ENCODE results near the gene HAP1.
"Not testable (repeated sequence)": the region's sequence is repeated elsewhere in the genome, so short reads cannot be mapped to it uniquely, and the experiment has no call there.

HAP1 gene, protein sequence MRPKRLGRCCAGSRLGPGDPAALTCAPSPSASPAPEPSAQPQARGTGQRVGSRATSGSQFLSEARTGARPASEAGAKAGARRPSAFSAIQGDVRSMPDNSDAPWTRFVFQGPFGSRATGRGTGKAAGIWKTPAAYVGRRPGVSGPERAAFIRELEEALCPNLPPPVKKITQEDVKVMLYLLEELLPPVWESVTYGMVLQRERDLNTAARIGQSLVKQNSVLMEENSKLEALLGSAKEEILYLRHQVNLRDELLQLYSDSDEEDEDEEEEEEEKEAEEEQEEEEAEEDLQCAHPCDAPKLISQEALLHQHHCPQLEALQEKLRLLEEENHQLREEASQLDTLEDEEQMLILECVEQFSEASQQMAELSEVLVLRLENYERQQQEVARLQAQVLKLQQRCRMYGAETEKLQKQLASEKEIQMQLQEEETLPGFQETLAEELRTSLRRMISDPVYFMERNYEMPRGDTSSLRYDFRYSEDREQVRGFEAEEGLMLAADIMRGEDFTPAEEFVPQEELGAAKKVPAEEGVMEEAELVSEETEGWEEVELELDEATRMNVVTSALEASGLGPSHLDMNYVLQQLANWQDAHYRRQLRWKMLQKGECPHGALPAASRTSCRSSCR

DNA sequence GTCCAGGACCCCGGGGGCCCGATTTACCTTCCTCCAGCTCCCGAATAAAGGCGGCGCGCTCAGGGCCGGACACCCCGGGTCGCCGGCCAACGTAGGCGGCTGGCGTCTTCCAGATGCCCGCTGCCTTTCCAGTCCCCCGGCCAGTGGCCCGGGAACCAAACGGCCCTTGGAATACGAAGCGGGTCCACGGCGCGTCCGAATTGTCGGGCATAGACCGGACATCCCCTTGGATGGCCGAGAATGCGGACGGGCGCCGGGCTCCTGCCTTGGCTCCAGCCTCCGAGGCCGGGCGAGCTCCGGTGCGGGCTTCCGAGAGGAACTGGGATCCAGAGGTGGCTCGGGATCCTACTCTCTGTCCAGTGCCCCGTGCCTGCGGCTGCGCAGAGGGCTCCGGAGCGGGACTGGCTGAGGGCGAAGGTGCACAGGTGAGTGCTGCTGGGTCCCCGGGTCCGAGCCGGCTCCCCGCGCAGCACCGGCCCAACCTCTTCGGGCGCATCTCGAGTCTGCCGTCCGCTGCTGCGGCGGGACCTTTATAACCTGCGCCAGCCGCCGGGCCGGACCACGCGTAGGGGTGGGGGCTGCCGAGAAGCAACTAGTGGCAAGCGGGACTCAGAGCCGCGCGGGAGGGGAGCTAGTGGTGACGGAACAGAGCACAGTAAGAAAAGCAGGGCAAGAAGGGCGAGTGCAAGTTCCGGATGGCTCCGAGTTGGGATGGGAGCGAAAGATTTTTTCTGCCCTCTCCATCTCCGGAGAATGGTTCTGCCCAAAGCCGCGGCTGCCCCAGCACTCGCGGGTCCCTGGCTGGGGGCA, at the start of gene HAP1:
Gene HAP1, minus strand, starts transcription at position 505 of the 810 bp plus-strand sequence. Its CDS starts 9 bp downstream, at position 496.
- no peak for TF ChIP-seq ZNF274 (IDR thresholded peaks at IDR 0.05; ENCODE audit: low read depth, low read length)
- H3K4me3 ChIP-seq (ENCODE audit: low read length): 0 out of 2 replicates have a peak within 1 kb of the TSS, but pooled peaks have one; percentile 13

DNA sequence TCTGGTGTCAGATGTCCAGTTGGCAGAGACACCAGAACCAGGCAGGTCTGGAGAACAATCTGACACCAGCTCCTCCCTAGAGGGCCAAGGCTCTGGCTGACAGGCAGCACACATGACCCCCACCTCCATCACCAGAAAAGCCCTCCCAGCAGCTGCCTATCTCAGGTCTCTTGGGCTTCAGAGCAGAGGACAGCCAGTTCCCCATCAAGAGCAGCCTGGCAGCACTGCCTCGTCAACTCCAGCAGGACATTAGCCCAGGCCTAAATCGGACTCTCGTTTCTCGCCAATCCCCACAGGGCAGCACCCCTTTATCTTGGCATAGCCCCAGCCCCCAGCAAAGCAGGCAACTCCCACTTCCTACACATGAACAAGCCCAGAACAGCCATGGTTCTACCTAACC, 47.7 kb upstream of the HAP1 start:
- no peak overlapping the region for H3K4me3 ChIP-seq (ENCODE audit: low read length)
- no peak for TF ChIP-seq ZNF274 (IDR thresholded peaks at IDR 0.05; ENCODE audit: low read depth, low read length)

DNA sequence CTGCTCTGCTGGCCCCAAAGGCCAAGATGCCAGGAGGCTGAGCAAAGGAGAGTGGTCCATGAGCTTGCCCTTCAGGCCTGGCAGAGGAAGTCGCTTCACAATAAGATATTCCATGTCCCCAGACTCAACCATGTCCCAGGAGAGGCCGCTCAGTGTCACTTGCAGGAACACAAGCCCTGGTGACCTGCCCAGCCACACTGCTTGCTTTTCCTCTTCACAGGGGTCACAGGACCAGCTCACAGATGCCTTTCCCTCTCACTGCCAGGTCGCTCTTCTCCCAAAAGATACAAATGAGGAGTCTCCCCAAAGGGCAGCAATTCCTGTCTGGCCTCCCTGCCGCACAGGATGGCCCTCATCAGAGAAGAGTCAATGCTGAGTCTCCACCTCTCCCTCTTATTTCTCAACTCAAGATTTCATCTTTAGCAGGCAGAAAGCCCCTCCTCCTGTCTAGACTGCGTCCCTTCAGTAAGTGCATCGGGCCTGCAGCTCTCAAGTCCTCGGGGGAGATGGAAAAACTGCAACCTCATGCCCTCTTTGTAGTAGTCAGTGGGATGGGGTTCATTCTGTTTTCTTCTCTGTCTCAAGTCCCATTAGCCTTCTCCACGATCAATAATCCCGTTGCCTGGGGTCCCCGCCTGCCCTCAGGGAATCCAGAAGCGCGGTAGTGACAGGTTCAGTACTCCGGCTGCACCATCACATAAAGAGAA, 47.1 kb upstream of the HAP1 start:
- H3K4me3 ChIP-seq (ENCODE audit: low read length): no peak overlapping the region
- no peak for TF ChIP-seq ZNF274 (IDR thresholded peaks at IDR 0.05; ENCODE audit: low read depth, low read length)

DNA sequence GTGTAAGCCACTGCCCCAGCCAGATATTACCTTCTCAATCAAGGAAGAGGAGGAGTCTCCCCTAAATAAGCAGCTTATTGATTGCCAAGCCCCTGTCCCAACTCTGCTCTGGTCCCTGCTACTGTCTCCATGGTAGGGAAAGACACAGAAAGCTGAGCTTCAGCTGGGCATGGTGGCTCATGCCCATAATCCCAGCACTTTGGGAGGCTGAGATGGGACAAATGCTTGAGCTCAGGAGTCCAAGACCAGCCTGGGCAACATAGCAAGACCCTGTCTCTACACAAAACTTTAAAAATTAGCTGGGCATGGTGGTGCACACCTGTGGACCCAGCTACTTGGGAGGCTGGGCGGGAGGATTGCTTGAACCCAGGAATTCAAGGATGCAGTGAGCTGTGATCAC, 45.5 kb upstream of the HAP1 start:
- no peak overlapping the region for H3K4me3 ChIP-seq (ENCODE audit: low read length)
- no peak for TF ChIP-seq ZNF274 (IDR thresholded peaks at IDR 0.05; ENCODE audit: low read depth, low read length)

DNA sequence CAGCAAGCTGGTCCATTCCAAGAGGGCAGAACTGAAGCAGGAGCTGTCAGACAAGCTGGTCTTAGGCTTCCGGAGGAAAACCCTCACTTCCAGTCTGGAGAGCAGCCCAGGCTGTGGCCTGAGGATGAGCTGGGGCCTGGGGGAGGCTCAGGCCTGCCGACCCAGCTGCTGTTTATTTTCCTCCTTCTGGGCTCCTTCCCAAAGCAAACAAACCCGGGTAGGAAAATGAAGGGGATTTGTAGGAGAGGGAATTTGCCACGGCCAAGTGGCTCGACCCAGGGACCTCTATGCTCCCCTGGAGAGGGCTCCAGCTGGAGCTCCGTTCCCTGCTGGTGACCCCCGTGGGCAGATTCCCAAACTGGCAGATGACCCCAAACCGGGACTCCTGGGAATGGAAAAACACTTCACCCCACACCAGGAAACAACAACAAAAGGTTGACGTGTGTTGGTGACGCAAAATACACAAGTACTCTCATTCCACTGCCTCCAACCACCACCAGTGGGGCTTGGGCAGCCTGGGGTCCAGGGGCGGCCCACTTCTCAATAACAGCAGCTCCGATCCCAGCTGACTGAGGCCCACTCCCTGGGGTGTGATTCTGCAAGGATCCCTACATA, 43.2 kb upstream of the HAP1 start:
- no peak overlapping the region for H3K4me3 ChIP-seq (ENCODE audit: low read length)
- no peak for TF ChIP-seq ZNF274 (IDR thresholded peaks at IDR 0.05; ENCODE audit: low read depth, low read length)

DNA sequence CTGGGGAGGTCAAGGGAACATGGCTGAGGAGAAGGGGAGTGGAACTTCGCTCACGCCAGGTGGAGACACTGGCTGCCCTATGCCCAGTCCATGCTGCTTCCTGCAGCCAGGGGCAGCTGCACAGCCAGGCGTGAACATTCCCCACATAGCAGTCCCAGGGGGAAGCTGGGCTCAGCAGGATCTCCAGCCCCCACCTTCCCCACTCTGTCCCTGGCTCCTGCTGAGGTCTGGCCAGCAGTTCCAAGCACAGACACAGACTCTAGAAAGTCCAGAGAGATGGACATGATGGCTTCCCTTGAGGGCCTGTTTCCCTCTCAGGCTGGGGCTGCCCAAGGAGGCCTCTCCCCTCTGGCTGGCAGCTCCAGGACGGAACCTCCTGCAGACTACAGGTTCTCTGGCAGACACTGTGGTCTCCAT, 42.7 kb upstream of the HAP1 start:
- no peak for TF ChIP-seq ZNF274 (IDR thresholded peaks at IDR 0.05; ENCODE audit: low read depth, low read length)
- H3K4me3 ChIP-seq (ENCODE audit: low read length): no peak overlapping the region

DNA sequence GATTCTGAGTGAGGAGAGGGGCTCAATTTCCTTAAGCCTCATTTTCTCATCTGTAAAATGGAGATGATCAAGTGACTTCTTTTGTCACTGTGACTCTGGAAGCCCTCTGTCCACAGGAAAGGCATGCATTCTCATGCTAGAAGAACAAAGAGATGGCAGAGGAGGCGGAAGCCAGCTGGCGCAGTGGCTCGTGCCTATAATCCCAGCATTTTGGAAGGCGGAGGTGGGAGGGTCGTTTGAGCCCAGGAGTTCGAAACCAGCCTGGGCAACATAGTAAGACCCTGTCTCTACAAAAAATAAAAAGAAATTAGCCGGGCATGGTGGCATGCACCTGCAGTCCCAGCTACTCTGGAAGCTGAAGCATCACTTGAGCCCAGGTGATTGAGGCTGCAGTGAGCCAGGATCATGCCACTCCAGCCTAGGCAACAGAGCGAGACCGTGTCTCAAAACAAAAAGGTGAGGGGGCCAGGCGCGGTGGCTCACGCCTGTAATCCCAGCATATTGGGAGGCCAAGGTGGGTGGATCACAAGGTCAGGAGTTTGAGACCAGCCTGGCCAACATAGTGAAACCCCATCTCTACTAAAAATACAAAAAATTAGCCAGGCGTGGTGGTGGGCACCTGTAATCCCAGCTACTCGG, 41.9 kb upstream of the HAP1 start:
- not testable (repeated sequence) for H3K4me3 ChIP-seq (ENCODE audit: low read length)

DNA sequence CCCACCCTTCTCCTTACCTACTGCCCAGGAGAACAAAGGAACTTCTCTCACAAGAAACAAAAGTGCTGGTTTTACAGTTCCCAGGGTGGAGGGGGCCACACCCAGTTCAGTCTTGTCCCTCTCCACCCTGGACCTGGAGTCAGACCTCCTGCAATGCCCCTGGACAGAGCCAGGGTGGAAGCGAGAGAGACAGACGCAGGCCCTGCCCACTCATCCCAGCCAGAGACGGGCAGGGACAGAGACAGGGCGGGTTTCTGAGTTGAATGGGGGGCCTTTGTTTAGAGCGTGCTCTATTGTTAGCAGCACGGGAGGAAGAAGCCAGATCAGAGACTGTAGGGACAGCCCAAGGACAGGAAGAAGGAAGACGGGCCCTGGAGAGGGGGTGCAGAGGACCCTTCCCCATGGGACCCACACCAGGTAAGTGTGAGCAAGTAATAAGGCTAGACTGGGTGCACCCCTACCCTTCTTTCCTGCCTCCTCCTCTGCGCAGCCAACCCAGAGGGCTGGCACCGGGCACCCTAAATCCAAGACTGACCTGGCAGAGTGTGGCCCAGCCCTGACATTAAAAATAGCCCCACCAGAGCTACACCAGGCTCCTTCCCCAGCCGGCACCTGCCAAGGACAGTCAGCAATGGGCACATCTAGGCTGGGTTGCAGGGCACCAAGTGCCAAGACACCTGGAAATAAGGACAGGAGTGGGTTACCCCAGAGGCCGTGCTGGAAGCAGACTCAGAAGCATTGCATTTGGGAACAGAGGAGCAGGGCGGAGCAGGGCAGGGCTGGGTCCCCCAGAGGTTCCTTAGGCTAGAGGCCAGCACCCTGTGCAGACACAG, 41.2 kb upstream of the HAP1 start:
- no peak overlapping the region for H3K4me3 ChIP-seq (ENCODE audit: low read length)
- TF ChIP-seq ZNF274 (IDR thresholded peaks at IDR 0.05; ENCODE audit: low read depth, low read length): no peak

DNA sequence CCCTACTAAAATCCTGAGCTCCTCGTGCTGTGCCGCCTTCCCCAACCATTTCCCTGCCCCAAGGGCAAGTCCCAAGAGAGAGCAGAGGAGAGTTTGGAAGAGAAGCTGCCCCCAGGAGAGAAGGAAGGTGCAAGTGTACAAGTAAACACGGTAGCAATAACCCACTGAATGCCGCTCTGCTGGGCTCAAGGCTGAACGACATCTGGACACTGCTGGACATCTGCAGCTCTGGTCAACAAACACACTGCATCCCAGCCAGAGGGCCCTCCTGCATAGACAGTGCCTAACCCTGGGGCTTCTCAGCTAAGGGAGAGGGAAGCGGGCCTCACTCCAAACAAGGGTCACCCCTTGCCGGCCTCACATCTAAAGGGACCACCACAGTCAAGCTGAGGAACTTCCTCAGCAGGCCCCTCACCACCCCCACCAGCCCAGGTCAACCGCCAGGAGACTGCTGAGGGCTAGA, 39.3 kb upstream of the HAP1 start:
- H3K4me3 ChIP-seq (ENCODE audit: low read length): no peak overlapping the region
- TF ChIP-seq ZNF274 (IDR thresholded peaks at IDR 0.05; ENCODE audit: low read depth, low read length): no peak

DNA sequence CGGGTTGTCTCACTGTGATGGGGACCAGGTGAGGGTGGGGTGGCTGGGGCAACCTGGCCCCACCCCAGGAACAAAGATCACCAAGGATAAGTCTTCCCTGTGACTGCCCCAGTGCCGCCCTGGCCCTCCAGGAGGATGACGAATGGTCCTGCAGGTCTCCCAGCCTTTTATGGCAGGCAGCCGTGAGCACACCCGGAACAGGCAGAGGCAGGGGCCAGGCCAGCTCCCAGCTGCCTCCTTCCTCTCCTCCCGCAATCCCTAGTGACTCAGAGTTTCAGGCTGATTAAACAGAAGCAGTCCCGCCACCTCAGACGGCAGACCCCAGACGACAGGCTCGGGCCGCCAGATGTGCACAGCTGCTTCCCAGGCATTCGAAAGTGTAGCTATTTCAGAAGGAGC, 38.7 kb upstream of the HAP1 start:
- H3K4me3 ChIP-seq (ENCODE audit: low read length): no peak overlapping the region
- no peak for TF ChIP-seq ZNF274 (IDR thresholded peaks at IDR 0.05; ENCODE audit: low read depth, low read length)

DNA sequence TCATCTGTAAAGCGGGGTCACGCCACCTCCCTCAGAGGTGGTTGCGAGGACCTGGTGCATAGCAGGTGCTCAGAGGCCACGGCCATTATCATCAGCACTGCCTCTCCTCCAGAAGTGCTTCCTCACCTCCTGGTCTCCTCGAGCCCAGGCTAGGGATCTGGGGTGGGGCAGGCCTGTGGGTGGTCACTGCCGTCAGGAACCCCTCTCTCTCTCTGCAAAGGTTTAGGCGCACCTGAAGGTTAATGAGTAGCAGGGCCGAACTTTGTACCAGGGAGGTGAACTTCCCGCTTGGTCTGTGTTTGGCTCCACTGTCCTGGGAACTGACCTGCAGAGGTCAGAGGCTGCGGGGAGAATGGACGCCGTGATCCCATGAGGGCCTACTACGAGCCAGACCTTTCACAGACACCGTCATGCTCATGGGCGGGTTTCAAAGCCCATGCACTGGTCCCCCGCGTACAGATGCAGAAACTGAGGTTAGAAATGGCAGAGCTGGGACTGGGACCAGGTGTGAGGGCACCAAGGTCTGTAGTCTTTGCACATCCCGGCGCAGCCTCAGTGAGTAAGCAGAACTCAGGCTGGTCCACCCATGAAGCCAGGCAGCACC, 38.2 kb upstream of the HAP1 start:
- TF ChIP-seq ZNF274 (IDR thresholded peaks at IDR 0.05; ENCODE audit: low read depth, low read length): no peak
- no peak overlapping the region for H3K4me3 ChIP-seq (ENCODE audit: low read length)

DNA sequence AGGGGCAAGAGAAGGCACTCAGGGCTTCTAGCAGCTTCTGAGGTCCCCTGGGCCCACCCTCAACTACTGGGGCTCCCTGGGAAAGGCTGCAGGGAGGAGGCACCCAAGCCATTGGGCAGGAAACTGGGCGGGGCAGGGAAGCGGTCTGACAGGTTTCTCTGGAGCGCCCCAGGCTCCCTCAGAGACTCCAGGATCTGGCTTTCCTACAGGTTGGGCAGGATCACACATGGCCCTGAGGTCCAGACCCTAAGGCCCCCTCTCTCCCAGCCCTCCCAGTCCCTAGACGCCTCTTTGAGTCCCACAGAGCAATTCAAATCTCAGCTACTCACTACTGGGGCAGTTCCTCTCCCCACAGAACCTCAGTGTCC, 37.8 kb upstream of the HAP1 start:
- H3K4me3 ChIP-seq (ENCODE audit: low read length): no peak overlapping the region

More for the DNA sequence above, 37.8 kb upstream of the HAP1 start:
- TF ChIP-seq ZNF274 (IDR thresholded peaks at IDR 0.05; ENCODE audit: low read depth, low read length): no peak

Measured in GM08714 (cell line).